ENCODE results near the gene THAP6. TPM values are rescaled to one million over a fixed set of nuclear protein-coding genes. Genes with fewer than 3 reads are reported as not detected.

Gene THAP6
- total RNA-seq, 1 experiment from 2014 or later: 11.7 TPM

DNA sequence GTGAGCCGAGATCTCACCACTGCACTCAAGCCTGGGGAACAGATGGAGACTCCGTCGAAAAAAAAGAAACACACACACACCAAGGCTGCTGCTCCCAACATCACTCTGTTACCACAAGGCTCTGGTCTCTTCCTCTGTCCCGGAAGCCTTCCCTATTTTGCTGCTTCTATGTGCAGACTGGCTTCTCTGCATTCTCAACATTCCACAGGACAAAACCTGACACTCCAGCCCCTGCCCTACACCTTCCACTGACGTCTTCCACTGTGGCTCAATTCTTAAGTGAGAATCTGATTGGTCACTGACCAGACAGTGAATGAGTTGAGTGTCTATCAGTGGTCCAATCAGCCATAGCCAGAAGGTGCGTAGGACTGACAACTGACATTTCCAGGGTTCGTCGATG lies 47.5 kb downstream of the THAP6 start:
- Histone ChIP-seq H3K79me1 (ENCODE audit: insufficient read depth, low read depth, low read length, poor library complexity, severe bottlenecking) (no peaks in the 10 kb centered on the region), H3K56ac (ENCODE audit: insufficient read length, low read depth, low read length) (no peak overlapping the region), H2BK120ac (ENCODE audit: low read depth, low read length, poor library complexity, severe bottlenecking) (no peak overlapping the region), H3K79me2 (ENCODE audit: insufficient read depth, low read length) (no peaks in the 10 kb centered on the region), H4K20me1 (ENCODE audit: control insufficient read depth, insufficient read depth, insufficient read length) (no peaks in the 10 kb centered on the region), H2BK20ac (ENCODE audit: low read depth, low read length, poor library complexity, severe bottlenecking) (no peak overlapping the region), H2AK5ac (ENCODE audit: insufficient read length, low read length) (no peak overlapping the region), H3K4me2 (ENCODE audit: insufficient read depth, insufficient read length, low read length) (no peak overlapping the region), H2BK15ac (ENCODE audit: low read depth, low read length) (no peak overlapping the region), H3T11ph (ENCODE audit: low read length) (no peak overlapping the region), H3K27ac (ENCODE audit: insufficient read length, low read depth, low read length) (no peak overlapping the region), H4K8ac (replicated peaks; ENCODE audit: insufficient read length, low read depth, low read length) (no peak overlapping the region), H3K9ac (ENCODE audit: extremely low read depth, insufficient read length, low read length) (no peak overlapping the region), H3K23me2 (ENCODE audit: insufficient read length, low read depth, low read length, poor library complexity, severe bottlenecking) (no peaks in the 10 kb centered on the region), H3K14ac (ENCODE audit: insufficient read depth, low read length) (no peak overlapping the region), H3K18ac (ENCODE audit: insufficient read length, low read depth, low read length) (peak overlapping the region; percentile 50), H2AFZ (ENCODE audit: low read length) (no peak overlapping the region), H3K23ac (ENCODE audit: insufficient read length, low read depth, low read length) (no peak overlapping the region), H3K27me3 (ENCODE audit: insufficient read depth, low read length) (no peaks in the 10 kb centered on the region), H3K4ac (ENCODE audit: low read depth, low read length) (no peak overlapping the region), H3K4me1 (ENCODE audit: insufficient read depth, low read length) (peaks cover 3% of the 10 kb centered on the region; the same call in 1 of the 2 replicates), H2BK5ac (ENCODE audit: insufficient read length, low read length) (no peak overlapping the region), H3K9me3 (ENCODE audit: control insufficient read depth, low read depth, low read length) (no peaks in the 10 kb centered on the region), H4K5ac (ENCODE audit: insufficient read length, low read depth, low read length) (no peak overlapping the region), H2BK12ac (ENCODE audit: insufficient read length, low read depth, low read length) (no peak overlapping the region), H4K91ac (ENCODE audit: insufficient read length, low read depth, low read length) (no peak overlapping the region)
- no peak overlapping the region for H3K4me3 Mint-ChIP-seq
- peaks cover 0 to 2% (median 0%) of the 10 kb centered on the region in 3 experiments; a peak in 2 of 7 replicates for H3K36me3 Mint-ChIP-seq (ENCODE audit: insufficient read depth in 1 of 3, low read depth in 3 of 3)
- DNase-seq: peak; percentile 68
- TF ChIP-seq, protein P1, sequence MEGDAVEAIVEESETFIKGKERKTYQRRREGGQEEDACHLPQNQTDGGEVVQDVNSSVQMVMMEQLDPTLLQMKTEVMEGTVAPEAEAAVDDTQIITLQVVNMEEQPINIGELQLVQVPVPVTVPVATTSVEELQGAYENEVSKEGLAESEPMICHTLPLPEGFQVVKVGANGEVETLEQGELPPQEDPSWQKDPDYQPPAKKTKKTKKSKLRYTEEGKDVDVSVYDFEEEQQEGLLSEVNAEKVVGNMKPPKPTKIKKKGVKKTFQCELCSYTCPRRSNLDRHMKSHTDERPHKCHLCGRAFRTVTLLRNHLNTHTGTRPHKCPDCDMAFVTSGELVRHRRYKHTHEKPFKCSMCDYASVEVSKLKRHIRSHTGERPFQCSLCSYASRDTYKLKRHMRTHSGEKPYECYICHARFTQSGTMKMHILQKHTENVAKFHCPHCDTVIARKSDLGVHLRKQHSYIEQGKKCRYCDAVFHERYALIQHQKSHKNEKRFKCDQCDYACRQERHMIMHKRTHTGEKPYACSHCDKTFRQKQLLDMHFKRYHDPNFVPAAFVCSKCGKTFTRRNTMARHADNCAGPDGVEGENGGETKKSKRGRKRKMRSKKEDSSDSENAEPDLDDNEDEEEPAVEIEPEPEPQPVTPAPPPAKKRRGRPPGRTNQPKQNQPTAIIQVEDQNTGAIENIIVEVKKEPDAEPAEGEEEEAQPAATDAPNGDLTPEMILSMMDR (conservative IDR thresholded peaks at IDR 0.05): no peak
- WGBS (ENCODE audit: extremely low coverage, insufficient read length, low lambda C conversion rate): no CpG with 5 or more reads among the region's 8 CpGs
- H3K4me1 Mint-ChIP-seq: peaks cover 8 to 10% of the 10 kb centered on the region in 2 experiments
- no peaks in the 10 kb centered on the region; a peak in 2 of 5 replicates for H3K9me3 Mint-ChIP-seq
- H3K27me3 Mint-ChIP-seq (ENCODE audit: low read depth): no peaks in the 10 kb centered on the region
- peak overlapping the region in 1 of 3 experiments; percentile 21; a peak in 1 of 7 replicates for H3K27ac Mint-ChIP-seq
